Measurements from ENCODE around the gene RNF157. TPM values are rescaled to one million over a fixed set of nuclear protein-coding genes. Genes with fewer than 3 reads are reported as not detected.

RNF157 gene
- total RNA-seq, 1 experiment from 2014 or later, result 4.0 TPM

DNA sequence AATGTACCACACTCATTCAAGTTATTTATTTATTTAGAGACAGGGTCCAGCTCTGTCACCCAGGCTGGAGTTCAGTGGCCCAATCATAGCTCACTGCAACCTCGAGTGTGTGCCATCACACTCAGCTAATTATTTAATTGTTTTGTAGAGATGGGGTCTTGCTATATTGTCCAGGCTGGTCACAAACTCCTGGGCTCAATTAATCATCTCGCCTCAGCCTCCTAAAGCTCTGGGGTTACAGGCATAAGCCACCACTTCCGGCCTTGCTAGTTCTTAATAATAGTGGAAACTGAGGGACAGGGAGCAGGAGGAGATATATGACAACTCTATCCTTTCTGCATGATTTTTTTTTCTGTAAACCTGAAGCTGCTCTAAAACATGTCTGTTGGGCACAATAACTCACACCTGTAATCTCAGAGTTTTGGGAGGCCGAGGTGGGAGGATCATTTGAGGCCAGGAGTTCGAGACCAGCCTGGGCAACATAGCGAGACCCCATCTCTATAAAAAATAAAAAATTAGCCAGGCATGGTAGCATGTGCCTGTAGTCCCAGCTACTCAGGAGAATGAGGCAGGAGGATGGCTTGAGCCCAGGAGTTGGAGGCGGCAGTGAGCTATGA lies 125.0 kb downstream of the RNF157 start:
- intact Hi-C loops (cut with micrococcal nuclease; ENCODE audit: unreplicated experiment) (no loop called here), in situ Hi-C loops (cut with HindIII; ENCODE audit: low pct_unique_long_range_greater_than_20kb, low sequenced_read_pairs) (no loop called here)
- TF ChIP-seq, protein P1, sequence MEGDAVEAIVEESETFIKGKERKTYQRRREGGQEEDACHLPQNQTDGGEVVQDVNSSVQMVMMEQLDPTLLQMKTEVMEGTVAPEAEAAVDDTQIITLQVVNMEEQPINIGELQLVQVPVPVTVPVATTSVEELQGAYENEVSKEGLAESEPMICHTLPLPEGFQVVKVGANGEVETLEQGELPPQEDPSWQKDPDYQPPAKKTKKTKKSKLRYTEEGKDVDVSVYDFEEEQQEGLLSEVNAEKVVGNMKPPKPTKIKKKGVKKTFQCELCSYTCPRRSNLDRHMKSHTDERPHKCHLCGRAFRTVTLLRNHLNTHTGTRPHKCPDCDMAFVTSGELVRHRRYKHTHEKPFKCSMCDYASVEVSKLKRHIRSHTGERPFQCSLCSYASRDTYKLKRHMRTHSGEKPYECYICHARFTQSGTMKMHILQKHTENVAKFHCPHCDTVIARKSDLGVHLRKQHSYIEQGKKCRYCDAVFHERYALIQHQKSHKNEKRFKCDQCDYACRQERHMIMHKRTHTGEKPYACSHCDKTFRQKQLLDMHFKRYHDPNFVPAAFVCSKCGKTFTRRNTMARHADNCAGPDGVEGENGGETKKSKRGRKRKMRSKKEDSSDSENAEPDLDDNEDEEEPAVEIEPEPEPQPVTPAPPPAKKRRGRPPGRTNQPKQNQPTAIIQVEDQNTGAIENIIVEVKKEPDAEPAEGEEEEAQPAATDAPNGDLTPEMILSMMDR (IDR thresholded peaks at IDR 0.05), result no peak
- TF ChIP-seq POLR2AphosphoS5 (IDR thresholded peaks at IDR 0.05; ENCODE audit: low read depth, low read length), result no peak
- TF ChIP-seq TCF7L2 (IDR thresholded peaks at IDR 0.05; ENCODE audit: low read depth, low read length), result no peak
- no peak for TF ChIP-seq SIN3A (IDR thresholded peaks at IDR 0.05; ENCODE audit: borderline replicate concordance, insufficient read depth, low read depth, low read length)
- TF ChIP-seq, protein P2, sequence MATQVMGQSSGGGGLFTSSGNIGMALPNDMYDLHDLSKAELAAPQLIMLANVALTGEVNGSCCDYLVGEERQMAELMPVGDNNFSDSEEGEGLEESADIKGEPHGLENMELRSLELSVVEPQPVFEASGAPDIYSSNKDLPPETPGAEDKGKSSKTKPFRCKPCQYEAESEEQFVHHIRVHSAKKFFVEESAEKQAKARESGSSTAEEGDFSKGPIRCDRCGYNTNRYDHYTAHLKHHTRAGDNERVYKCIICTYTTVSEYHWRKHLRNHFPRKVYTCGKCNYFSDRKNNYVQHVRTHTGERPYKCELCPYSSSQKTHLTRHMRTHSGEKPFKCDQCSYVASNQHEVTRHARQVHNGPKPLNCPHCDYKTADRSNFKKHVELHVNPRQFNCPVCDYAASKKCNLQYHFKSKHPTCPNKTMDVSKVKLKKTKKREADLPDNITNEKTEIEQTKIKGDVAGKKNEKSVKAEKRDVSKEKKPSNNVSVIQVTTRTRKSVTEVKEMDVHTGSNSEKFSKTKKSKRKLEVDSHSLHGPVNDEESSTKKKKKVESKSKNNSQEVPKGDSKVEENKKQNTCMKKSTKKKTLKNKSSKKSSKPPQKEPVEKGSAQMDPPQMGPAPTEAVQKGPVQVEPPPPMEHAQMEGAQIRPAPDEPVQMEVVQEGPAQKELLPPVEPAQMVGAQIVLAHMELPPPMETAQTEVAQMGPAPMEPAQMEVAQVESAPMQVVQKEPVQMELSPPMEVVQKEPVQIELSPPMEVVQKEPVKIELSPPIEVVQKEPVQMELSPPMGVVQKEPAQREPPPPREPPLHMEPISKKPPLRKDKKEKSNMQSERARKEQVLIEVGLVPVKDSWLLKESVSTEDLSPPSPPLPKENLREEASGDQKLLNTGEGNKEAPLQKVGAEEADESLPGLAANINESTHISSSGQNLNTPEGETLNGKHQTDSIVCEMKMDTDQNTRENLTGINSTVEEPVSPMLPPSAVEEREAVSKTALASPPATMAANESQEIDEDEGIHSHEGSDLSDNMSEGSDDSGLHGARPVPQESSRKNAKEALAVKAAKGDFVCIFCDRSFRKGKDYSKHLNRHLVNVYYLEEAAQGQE (IDR thresholded peaks at IDR 0.05; ENCODE audit: insufficient read depth in 1 of 2, low read depth in 2 of 2, low read length in 1 of 2), result no peak
- BruUV-seq (replicated peaks), result no TSS peak
- DNase-seq (ENCODE audit: low read depth, low spot score) (no peak), ATAC-seq (no peak)
- ChIA-PET CTCF (interaction anchor here (0.7 kb wide), 1 partner anchor 337 kb away, joined by 6 read pairs; no protein-coding TSS in a partner anchor), POLR2A (no interaction called here)
- no peak overlapping the region for H3K27ac ChIP-seq (ENCODE audit: low read length)
- H3K4me1 ChIP-seq (ENCODE audit: control insufficient read depth, insufficient read depth, low read length), result no peaks in the 10 kb centered on the region
- H3K27me3 ChIP-seq (ENCODE audit: control insufficient read depth, insufficient read depth, low read length), result no peaks in the 10 kb centered on the region
- no peaks in the 10 kb centered on the region for H3K36me3 ChIP-seq (ENCODE audit: control insufficient read depth, insufficient read depth, low read length)
- H3K9me3 ChIP-seq (ENCODE audit: control insufficient read depth, insufficient read depth, low read depth, low read length), result no peaks in the 10 kb centered on the region
- no peak overlapping the region for H3K4me3 ChIP-seq (ENCODE audit: low read depth in 2 of 2, low read length in 2 of 2)

DNA sequence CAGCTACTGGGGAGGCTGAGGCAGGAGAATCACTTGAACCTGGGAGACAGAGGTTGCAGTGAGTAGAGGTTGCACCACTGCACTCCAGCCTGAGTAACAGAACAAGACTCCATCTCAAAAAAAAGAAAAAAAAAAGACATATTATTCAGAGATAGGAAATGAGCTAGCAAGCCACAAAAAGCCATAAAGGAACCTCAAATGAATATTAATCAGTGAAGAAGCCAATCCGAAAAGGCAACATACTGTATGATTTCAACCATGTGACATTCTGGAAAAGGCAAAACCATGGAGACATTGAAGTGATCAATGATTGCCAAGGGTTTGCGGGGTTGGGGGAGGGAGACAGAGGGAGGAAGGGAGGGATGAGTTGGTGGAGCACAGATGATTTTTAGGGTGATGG lies 128.3 kb downstream of the RNF157 start:
- H3K9me3 ChIP-seq (ENCODE audit: control insufficient read depth, insufficient read depth, low read depth, low read length), result no peaks in the 10 kb centered on the region
- in situ Hi-C loops (cut with HindIII; ENCODE audit: low pct_unique_long_range_greater_than_20kb, low sequenced_read_pairs), result no loop called here
- POLR2A ChIA-PET, result interaction anchor here (0.6 kb wide), 1 partner anchor 167 kb away, joined by 3 read pairs; no protein-coding TSS in a partner anchor
- H3K36me3 ChIP-seq (ENCODE audit: control insufficient read depth, insufficient read depth, low read length), result no peaks in the 10 kb centered on the region
- H3K4me1 ChIP-seq (ENCODE audit: control insufficient read depth, insufficient read depth, low read length), result no peaks in the 10 kb centered on the region
- no TSS peak for BruUV-seq (replicated peaks)
- H3K27me3 ChIP-seq (ENCODE audit: control insufficient read depth, insufficient read depth, low read length), result no peaks in the 10 kb centered on the region
- ATAC-seq, result no peak
- intact Hi-C loops (cut with micrococcal nuclease; ENCODE audit: unreplicated experiment), result no loop called here
- TF ChIP-seq SIN3A (IDR thresholded peaks at IDR 0.05; ENCODE audit: borderline replicate concordance, insufficient read depth, low read depth, low read length), result no peak
- TF ChIP-seq, protein P2 (IDR thresholded peaks at IDR 0.05; ENCODE audit: insufficient read depth in 1 of 2, low read depth in 2 of 2, low read length in 1 of 2), result no peak
- TF ChIP-seq, protein P1 (IDR thresholded peaks at IDR 0.05), result no peak
- no peak for TF ChIP-seq TCF7L2 (IDR thresholded peaks at IDR 0.05; ENCODE audit: low read depth, low read length)
- TF ChIP-seq POLR2AphosphoS5 (IDR thresholded peaks at IDR 0.05; ENCODE audit: low read depth, low read length), result no peak
- H3K4me3 ChIP-seq (ENCODE audit: low read depth in 2 of 2, low read length in 2 of 2), result no peak overlapping the region
- H3K27ac ChIP-seq (ENCODE audit: low read length), result no peak overlapping the region
- DNase-seq (ENCODE audit: low read depth, low spot score), result no peak
- CTCF ChIA-PET, result interaction anchor here (0.7 kb wide), 1 partner anchor 103 kb away, joined by 3 read pairs; no protein-coding TSS in a partner anchor

Measured in Panc1 (cell line).